ENCODE results near the gene LMTK3.

- TF ChIP-seq EP300 (IDR thresholded peaks at IDR 0.05; ENCODE audit: borderline replicate concordance) (no peak), MAX (IDR thresholded peaks at IDR 0.05) (no peak)
Measured at GRCh38 chr19:48560095-48560530, 48.5 kb upstream of the LMTK3 start.
